Heart right ventricle (tissue), 16 donors: ENCODE data around the gene IQGAP2. TPM values are rescaled to one million over a fixed set of nuclear protein-coding genes. Genes with fewer than 3 reads are reported as not detected.
"Not testable (repeated sequence)": the region's sequence is repeated elsewhere in the genome, so short reads cannot be mapped to it uniquely, and the experiment has no call there.

Experiments used
- ATAC-seq, 8 donors: fragments of 200-7000 bp; cut with Tn5 transposase; one replicate each; pipeline ENCODE4 v1.9.1; 2020; ENCODE audit warnings: mild to moderate bottlenecking in 8 of 8, moderate library complexity in 8 of 8, moderate number of reproducible peaks in 1 of 8
- DNase-seq, 2 donors: peaks; one replicate each; pipeline ENCODE4 v3.0.0-alpha.2; 2020
- H3K27ac ChIP-seq, 10 donors: fragments of 200-600 bp; sonication (generic) in 2 of 10; one replicate each; pipeline versions ENCODE4 v1.5.0 to v1.8.0; 2020 to 2022; ENCODE audit warnings: mild to moderate bottlenecking in 3 of 10
- H3K27me3 ChIP-seq, 7 donors: fragments of 200-600 bp; one replicate each; pipeline ENCODE4 v1.8.0; 2021 to 2022; ENCODE audit warnings: mild to moderate bottlenecking in 2 of 7
- H3K36me3 ChIP-seq, 9 donors: fragments of 200-600 bp; sonication (generic) in 1 of 9; one replicate each; pipeline versions ENCODE4 v1.5.0 to v1.8.0; 2020 to 2022; ENCODE audit warnings: mild to moderate bottlenecking in 2 of 9
- H3K4me1 ChIP-seq, 9 donors: fragments of 200-600 bp; sonication (generic) in 1 of 9; one replicate each; pipeline versions ENCODE4 v1.5.0 to v1.8.0; 2020 to 2022; ENCODE audit warnings: mild to moderate bottlenecking in 4 of 9
- H3K4me3 ChIP-seq, 10 donors: fragments of 200-600 bp; sonication (generic) in 2 of 10; one replicate each; pipeline versions ENCODE4 v1.5.0 to v1.8.0; 2020 to 2022; ENCODE audit warnings: mild to moderate bottlenecking in 7 of 10, moderate library complexity in 2 of 10
- H3K9me3 ChIP-seq, 11 donors: fragments of 200-600 bp in 10 of 11; sonication (generic) in 2 of 11; one replicate each; pipeline versions ENCODE4 v1.5.0 to v1.8.0; 2013 to 2022; ENCODE audit warnings: mild to moderate bottlenecking in 2 of 11, control low read depth in 1 of 11, moderate library complexity in 1 of 11
- CTCF ChIP-seq, 9 donors: fragments of 200-600 bp; sonication (generic) in 2 of 9; IDR thresholded peaks; one replicate each; pipeline versions ENCODE4 v1.5.0 to v1.8.0; 2021 to 2022; ENCODE audit warnings: antibody characterized with exemption in 9 of 9, mild to moderate bottlenecking in 5 of 9, moderate library complexity in 1 of 9
- WGBS, 2 donors: extraction: QIAGEN DNeasy Blood & Tissue Kit; methylation state at CpG; one replicate each; pipeline ENCODE4 v1.1.7; 2013; ENCODE audit warnings: inconsistent platforms in 1 of 2; 5-methylcytosine and 5-hydroxymethylcytosine counted together
- intact Hi-C, 10 donors: fragments of 100-400 bp; cut with DNase I; formaldehyde crosslinking; loops; one replicate each; pipeline versions ENCODE4 v1.11.1 to v1.14.2; 2022
- polyA plus RNA-seq, 2 donors: library from polyadenylated mRNA; stranded (reverse); fragments of 200-250 nt; gene quantifications; one replicate each; pipeline ENCODE4 v1.2.3, GENCODE V29; 2013
- total RNA-seq, 10 donors: library from RNA; stranded (reverse); fragmentation: NEBNext Ultra II Directional in 3 of 10; extraction: Animal tissue kit (Norgen Biotek cat#: 25700) in 3 of 10; gene quantifications; one replicate each; pipeline versions ENCODE4 v1.2.1 to v1.2.4, GENCODE V29; 2021 to 2023
- donor health status: Arrhythmogenic right ventricular cardiomyopathy.
- donor health status: ischemic (EF 13 %, LVEDD 7.1; RV severe dilation, severe dysfunction).
- donor health status: healthy with polysubstance abuse.
- donor health status: DM: no; HTN: yes; CAD: no.
- donor health status: DM: no; HTN: no; CAD: no.
- donor health status: ischemic (EF 25% LVEDD 6.9; RV normal size, moderate dysfunction).
- donor health status: ischemic (EF 25% LVEDD 5.7; RV mildly dilated, moderate dysfunction).
- donor health status: healthy.
- donor health status: DM: yes; HTN: yes; CAD: no.
- donor health status: Ischemic cardiomyopathy.
- donor health status: ischemic (EF 35%, LVEDD 5.7; RV mildly dilated, moderate dysfunction).
- donor health status: nonischemic (EF 11% LVEDD 7.7; RV severe dilation, severe dysfunction).
- donor health status: DM: yes; HTN: yes; CAD: no.
- donor health status: PGD.
- donor health status: ischemic (EF 29% LVEDD 5.4; RV normal size, mild dysfunction).
- donor health status: nonischemic (EF 23%, LVEDD 6.1; RV moderate dilation, normal function).

The IQGAP2 gene
- total and polyA plus RNA-seq, 12 donors = 2.5 to 22.3 (median 5.0) TPM

GRCh38 chr5:76602094-76602726, 199.1 kb downstream of the IQGAP2 start:
- Histone ChIP-seq H3K4me3 (no peak overlapping the region), H3K9me3 (no peaks in the 10 kb centered on the region), H3K36me3 (peaks cover 0 to 42% (median 0%) of the 10 kb centered on the region in 9 donors), H3K27me3 (no peaks in the 10 kb centered on the region), H3K27ac (no peak overlapping the region), H3K4me1 (peaks cover 0 to 10% (median 0%) of the 10 kb centered on the region in 9 donors)
- WGBS, 2 donors = 76 to 80% methylated on average over 2 of the region's 2 CpGs
- no peak for DNase-seq
- intact Hi-C loops = loop anchor here in 9 of 10 donors (2.0 to 10.0 kb wide), 8 partner anchors 39 to 415 kb away; partner anchors contain the start of gene F2R (in 2 of the 9)
- TF ChIP-seq CTCF (IDR thresholded peaks at IDR 0.05) = peak in 3 of 9 donors; percentile 16 to 35 (median 24)
- ATAC-seq = peak in 1 of 8 donors; percentile 14

- not testable (repeated sequence) for H3K9me3 ChIP-seq, H3K27ac ChIP-seq, DNase-seq, ATAC-seq, H3K4me3 ChIP-seq, H3K27me3 ChIP-seq
- 78 to 86% methylated on average over 1 of the region's 1 CpG for WGBS, 2 donors
- peaks cover 0 to 38% (median 0%) of the 10 kb centered on the region in 9 donors for H3K36me3 ChIP-seq
- H3K4me1 ChIP-seq = peaks cover 0 to 17% (median 0%) of the 10 kb centered on the region in 9 donors
- intact Hi-C loops = loop anchor here in 9 of 10 donors (2.0 to 10.0 kb wide), 8 partner anchors 37 to 413 kb away; partner anchors contain the start of gene F2R (in 2 of the 9)
Observed at GRCh38 chr5:76603991-76604390, 200.9 kb downstream of the IQGAP2 start.

DNA sequence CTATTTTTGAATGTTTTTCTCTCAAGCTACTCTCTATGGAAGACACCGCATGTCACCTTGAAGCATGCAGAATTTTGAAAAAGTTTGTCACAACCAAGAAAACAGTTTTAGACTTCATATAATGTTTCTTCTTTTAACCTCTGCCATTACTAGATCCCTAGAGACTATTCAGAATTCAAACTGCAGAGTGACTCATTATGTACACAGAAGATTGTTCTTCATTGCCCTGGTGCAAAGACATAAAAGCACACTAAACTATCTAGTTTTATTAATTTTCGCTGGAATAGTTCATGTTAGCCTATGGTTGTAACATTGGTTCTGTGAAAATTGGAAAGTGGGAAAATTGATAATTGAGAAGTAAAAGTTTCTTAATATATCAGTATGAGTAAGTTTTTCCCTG, 201.8 kb downstream of the IQGAP2 start:
- H3K4me3 ChIP-seq = no peak overlapping the region
- no peaks in the 10 kb centered on the region for H3K27me3 ChIP-seq
- intact Hi-C loops = loop anchor here in 8 of 10 donors (5.0 to 10.0 kb wide), 6 partner anchors 37 to 412 kb away; partner anchors contain the start of gene F2R (in 2 of the 8)
- TF ChIP-seq CTCF (IDR thresholded peaks at IDR 0.05) = no peak
- ATAC-seq = no peak
- peaks cover 0 to 17% (median 0%) of the 10 kb centered on the region in 9 donors for H3K4me1 ChIP-seq
- no peaks in the 10 kb centered on the region for H3K9me3 ChIP-seq
- H3K36me3 ChIP-seq = peaks cover 0 to 37% (median 0%) of the 10 kb centered on the region in 9 donors
- H3K27ac ChIP-seq = no peak overlapping the region
- WGBS, 2 donors = 72 to 87% methylated on average over 2 of the region's 2 CpGs
- DNase-seq = no peak

DNA sequence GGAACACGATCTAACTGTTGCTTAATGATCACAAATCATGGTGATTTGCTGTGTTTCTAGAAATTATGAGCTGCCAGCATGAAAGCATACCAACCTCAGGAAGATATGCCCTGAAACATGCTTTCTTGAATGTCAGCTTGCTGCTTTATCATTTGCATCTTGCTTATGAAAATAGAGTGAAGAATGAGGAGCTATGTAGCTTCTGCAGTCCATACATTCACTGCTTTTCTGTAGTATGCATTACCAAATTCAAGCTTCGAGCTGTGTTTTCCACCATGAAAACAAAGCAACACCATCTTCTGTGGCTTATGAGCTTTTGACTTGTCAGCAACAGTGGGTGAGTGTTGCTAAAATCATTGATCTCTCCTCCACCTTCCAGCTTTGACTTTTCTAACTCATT, 203.6 kb downstream of the IQGAP2 start:
- ATAC-seq (no peak), DNase-seq (no peak)
- Histone ChIP-seq H3K4me1 (peaks cover 0 to 15% (median 0%) of the 10 kb centered on the region in 9 donors), H3K4me3 (no peak overlapping the region), H3K27me3 (peaks cover 0 to 4% (median 0%) of the 10 kb centered on the region in 7 donors), H3K9me3 (no peaks in the 10 kb centered on the region), H3K36me3 (peaks cover 0 to 37% (median 0%) of the 10 kb centered on the region in 9 donors), H3K27ac (peak overlapping the region in 2 of 10 donors; percentile 22 to 34)
- 90% methylated on average over 2 of the region's 2 CpGs for WGBS, 2 donors
- intact Hi-C loops = loop anchor here in 5 of 10 donors (10.0 kb wide), 3 partner anchors 108 to 408 kb away; partner anchors contain the start of gene F2R (in 2 of the 5)
- TF ChIP-seq CTCF (IDR thresholded peaks at IDR 0.05) = no peak
